HG03565 (cell line): ENCODE measurements around the gene CBR4.
"Not testable (repeated sequence)": the region's sequence is repeated elsewhere in the genome, so short reads cannot be mapped to it uniquely, and the experiment has no call there.

Experiments
- ATAC-seq: cut with Tn5 transposase; IDR thresholded peaks from one replicate; pipeline ENCODE4 v1.9.1; 2021; ENCODE audit warnings: mild to moderate bottlenecking, moderate library complexity; ENCODE audit not compliant: unreplicated experiment

The CBR4 gene

GRCh38 chr4:168995537-168996295 lies 14.3 kb downstream of the CBR4 start:
- no peak for ATAC-seq

DNA sequence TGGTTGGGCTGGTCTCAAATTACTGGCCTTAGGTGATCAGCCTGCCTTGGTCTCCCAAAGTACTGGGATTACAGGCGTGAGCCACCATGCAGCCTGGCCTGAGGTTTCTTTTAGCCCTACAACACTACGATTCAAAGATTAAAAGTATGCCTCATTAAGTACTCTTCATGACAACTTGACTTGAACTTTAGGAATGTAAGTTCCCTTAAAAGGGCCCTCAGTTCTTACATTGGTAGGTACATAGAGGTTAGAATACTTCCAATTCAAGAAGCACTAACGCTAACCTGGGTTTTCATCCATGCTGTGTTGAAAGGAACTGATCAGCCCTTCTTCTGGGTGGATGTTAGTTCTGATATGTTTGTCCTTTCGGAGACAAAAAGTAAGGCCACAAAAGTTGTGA lies 15.1 kb downstream of the CBR4 start:
- ATAC-seq = no peak

GRCh38 chr4:168993714-168994510 lies 16.1 kb downstream of the CBR4 start:
- ATAC-seq = no peak

- ATAC-seq = not testable (repeated sequence)
Observed at GRCh38 chr4:168992952-168993482, 17.0 kb downstream of the CBR4 start.

DNA sequence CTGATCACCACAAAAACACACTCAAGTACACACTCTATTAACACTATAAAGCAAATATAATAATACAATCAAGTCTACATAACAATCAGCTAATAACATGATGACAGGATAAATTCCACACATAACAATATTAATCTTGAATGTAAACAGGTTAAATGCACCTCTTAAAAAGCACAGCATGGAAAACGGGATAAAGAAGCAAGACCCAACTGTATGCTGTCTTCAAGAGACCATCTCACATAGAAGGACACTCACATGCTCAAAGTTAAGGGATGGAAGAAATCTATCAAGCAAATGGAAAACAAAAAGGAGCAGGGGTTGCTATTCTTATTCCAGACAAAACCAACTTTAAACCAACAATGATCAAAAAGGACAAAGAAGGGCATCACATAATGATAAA lies 28.1 kb downstream of the CBR4 start:
- ATAC-seq = no peak

GRCh38 chr4:168981460-168981859 lies 28.6 kb downstream of the CBR4 start:
- ATAC-seq = no peak

GRCh38 chr4:168979338-168979737 lies 30.7 kb downstream of the CBR4 start:
- ATAC-seq = no peak

DNA sequence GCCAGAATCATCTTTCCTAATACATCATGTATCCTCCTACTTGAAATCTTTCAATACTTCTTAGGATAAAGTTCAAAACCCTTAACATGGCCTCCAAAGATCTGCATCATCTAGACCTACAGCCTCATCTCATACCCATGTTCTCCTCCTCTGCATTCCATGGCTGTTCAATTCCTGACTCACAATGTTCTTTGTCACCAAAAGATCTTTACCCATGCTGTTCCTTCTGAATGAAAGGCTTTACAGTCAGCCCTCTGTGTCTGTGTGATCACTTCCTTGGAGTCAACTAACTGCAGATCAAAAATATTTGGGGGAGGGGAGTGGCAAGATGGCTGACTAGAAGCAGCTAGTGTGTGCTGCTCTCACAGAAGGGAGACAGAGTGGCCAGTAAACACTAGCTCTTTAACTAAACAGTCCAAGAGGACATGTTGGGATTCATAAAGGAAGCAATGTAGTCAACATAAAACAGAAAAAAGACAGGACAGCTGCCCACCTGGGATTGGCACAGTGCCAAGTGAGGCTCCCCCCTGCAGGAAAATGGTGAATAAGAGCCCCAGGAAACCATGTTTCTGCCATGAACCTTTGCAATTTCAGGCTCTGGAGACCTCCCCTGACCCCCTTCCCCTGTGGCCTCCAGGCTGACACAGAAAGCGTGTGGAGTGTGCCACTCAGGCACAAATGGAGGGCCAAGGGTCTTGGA lies 31.9 kb downstream of the CBR4 start:
- ATAC-seq = no peak

GRCh38 chr4:168972596-168972995 lies 37.5 kb downstream of the CBR4 start:
- ATAC-seq = no peak

GRCh38 chr4:168960716-168961115 lies 49.3 kb downstream of the CBR4 start:
- no peak for ATAC-seq

GRCh38 chr4:168955674-168956073 lies 54.4 kb downstream of the CBR4 start:
- no peak for ATAC-seq

- ATAC-seq = not testable (repeated sequence)
Observed at GRCh38 chr4:168952821-168953246, 57.2 kb downstream of the CBR4 start.

DNA sequence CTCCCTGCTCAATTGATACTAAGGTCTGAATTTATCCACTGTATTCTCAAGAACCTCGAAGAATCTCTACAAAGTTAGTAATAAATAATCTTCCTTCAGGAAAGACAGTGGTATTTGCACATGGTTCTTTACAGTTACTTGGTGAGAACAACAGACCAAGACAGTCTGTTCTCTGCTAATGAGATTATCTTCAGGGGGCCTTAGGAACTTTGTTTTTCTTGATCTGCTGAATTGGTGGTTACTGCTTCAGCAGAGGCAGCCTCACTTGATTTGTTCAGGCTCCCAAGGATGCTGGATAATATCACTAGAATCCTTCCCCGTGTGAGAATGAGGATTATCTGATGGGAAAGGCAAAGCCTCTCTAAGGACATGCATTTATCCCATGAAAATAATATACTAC lies 64.8 kb downstream of the CBR4 start:
- no peak for ATAC-seq

DNA sequence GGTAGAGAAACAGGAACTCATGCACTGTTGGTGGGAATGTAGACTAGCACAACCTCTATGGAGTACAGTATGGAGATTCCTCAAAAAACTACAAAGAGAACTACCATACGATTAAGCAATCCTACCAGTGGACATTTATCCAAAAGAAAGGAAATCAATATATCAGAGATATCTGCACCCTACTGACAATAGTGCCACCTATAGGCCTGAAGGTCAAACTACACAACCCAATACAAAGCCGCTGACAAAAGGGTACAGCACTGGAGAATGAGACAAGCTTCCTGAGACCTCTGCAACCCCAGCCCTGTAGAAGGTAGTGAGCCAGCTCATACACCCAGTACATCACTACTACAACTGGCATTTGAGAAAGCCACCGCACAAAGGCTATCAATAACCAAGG lies 67.1 kb downstream of the CBR4 start:
- ATAC-seq = no peak
